Activated naive CD4-positive, alpha-beta T cell treated with anti-CD3 and anti-CD28 coated beads, Interleukin-2, amount 10 ng/mL, durations not matched to agents 7 days and 5 days (primary cell): ENCODE data around the gene GAD1.

Experiments used
- CTCF ChIA-PET: fragments of 350-600 bp; sonication (Branson Sonifier 250); formaldehyde crosslinking; loops from one replicate; lab custom pipeline; 2021; ENCODE audit warnings: antibody characterized with exemption; lab: Charles Lee
- DNase-seq: peaks from one replicate; pipeline ENCODE4 v3.0.0-alpha.2; 2020
- H3K27ac Mint-ChIP-seq: one replicate; pipeline ENCODE4 v1.8.0; 2021; ENCODE audit warnings: mild to moderate bottlenecking, moderate library complexity, mixed read lengths
- H3K27me3 Mint-ChIP-seq: one replicate; pipeline ENCODE4 v1.8.0; 2021; ENCODE audit warnings: mild to moderate bottlenecking, mixed read lengths
- H3K36me3 Mint-ChIP-seq: one replicate; pipeline ENCODE4 v1.8.0; 2021; ENCODE audit warnings: mixed read lengths
- H3K4me1 Mint-ChIP-seq: one replicate; pipeline ENCODE4 v1.8.0; 2021; ENCODE audit warnings: mixed read lengths
- H3K4me3 Mint-ChIP-seq: one replicate; pipeline ENCODE4 v1.8.0; 2021; ENCODE audit warnings: mild to moderate bottlenecking, moderate library complexity, mixed read lengths
- H3K9me3 Mint-ChIP-seq: one replicate; pipeline ENCODE4 v1.8.0; 2021; ENCODE audit warnings: mixed read lengths

The GAD1 gene

DNA sequence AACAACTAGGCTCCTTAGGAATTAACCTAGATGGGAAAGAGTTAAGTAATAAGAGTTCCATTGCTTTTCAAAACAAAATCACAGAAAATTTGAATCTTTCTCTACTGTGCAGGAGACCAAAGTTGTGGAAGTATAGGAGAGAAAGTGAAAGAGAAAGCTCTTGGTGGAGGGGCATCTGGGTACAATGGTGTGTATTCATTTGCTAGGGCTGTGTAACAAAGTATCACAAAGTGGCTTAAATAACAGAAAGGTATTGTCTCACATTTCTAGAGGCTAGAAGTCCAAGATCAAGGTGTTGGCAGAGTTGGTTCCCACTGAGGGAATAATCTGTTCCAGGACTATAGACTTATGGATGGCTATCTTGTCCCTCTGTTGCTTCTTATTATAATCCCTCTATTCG, 61.8 kb downstream of the GAD1 start:
- Mint-ChIP-seq H3K4me1 (peaks cover 17% of the 10 kb centered on the region), H3K4me3 (no peak overlapping the region), H3K27me3 (peaks cover 31% of the 10 kb centered on the region), H3K36me3 (no peaks in the 10 kb centered on the region), H3K27ac (peak overlapping the region; percentile 50), H3K9me3 (no peaks in the 10 kb centered on the region)
- no peak for DNase-seq
- CTCF ChIA-PET = interaction anchor here (1.1 to 1.4 kb wide), 2 partner anchors 9 to 50 kb away, joined by 3 to 4 read pairs; no protein-coding TSS in a partner anchor

DNA sequence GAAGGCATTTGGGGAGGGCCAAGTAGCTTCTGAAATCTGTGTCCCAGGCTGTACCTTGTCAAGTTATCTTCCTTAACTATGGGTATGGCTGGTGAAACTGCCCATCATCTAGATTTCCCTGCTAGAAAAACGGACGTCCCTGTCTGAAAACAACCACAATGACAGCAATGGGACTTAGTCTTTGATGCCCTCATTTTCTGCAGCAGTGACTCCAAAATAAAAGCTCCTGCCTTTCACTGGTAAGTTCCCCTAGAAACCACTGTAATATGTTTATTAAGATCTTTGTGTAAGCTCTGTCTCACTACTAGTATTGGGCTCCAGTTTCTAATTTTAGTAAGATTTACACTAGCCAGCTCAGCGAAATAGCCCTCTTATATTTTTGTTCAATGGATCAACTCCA, 65.2 kb downstream of the GAD1 start:
- Mint-ChIP-seq H3K4me3 (no peak overlapping the region), H3K4me1 (peaks cover 13% of the 10 kb centered on the region), H3K9me3 (no peaks in the 10 kb centered on the region), H3K36me3 (no peaks in the 10 kb centered on the region), H3K27ac (no peak overlapping the region), H3K27me3 (peaks cover 44% of the 10 kb centered on the region)
- CTCF ChIA-PET = interaction anchor here (1.5 kb wide), 1 partner anchor 8 kb away, joined by 4 read pairs; no protein-coding TSS in a partner anchor
- DNase-seq = no peak

- Mint-ChIP-seq H3K4me1 (peaks cover 13% of the 10 kb centered on the region), H3K36me3 (no peaks in the 10 kb centered on the region), H3K4me3 (no peak overlapping the region), H3K9me3 (no peaks in the 10 kb centered on the region), H3K27me3 (peaks cover 49% of the 10 kb centered on the region), H3K27ac (no peak overlapping the region)
- CTCF ChIA-PET = interaction anchor here (1.5 kb wide), 1 partner anchor 9 kb away, joined by 4 read pairs; no protein-coding TSS in a partner anchor
- DNase-seq = no peak
These were observed 66.1 kb downstream of the GAD1 start for GRCh38 chr2:170882758-170883157.

- Mint-ChIP-seq H3K9me3 (no peaks in the 10 kb centered on the region), H3K27ac (no peak overlapping the region), H3K4me3 (no peak overlapping the region), H3K4me1 (peaks cover 4% of the 10 kb centered on the region), H3K36me3 (no peaks in the 10 kb centered on the region), H3K27me3 (peaks cover 55% of the 10 kb centered on the region)
- no peak for DNase-seq
- CTCF ChIA-PET = interaction anchor here (3.0 kb wide), 1 partner anchor 11 kb away, joined by 12 read pairs; no protein-coding TSS in a partner anchor
These were observed 67.0 kb downstream of the GAD1 start for GRCh38 chr2:170883683-170884082.

- no peak overlapping the region for H3K4me3 Mint-ChIP-seq
- H3K9me3 Mint-ChIP-seq = no peaks in the 10 kb centered on the region
- peaks cover 47% of the 10 kb centered on the region for H3K27me3 Mint-ChIP-seq
- no peak for DNase-seq
- H3K27ac Mint-ChIP-seq = no peak overlapping the region
- CTCF ChIA-PET = interaction anchor here (1.6 to 3.0 kb wide), 2 partner anchors 12 to 43 kb away, joined by 5 to 12 read pairs; partner anchors contain the start of gene GORASP2
- H3K4me1 Mint-ChIP-seq = peaks cover under 1% of the 10 kb centered on the region
- no peaks in the 10 kb centered on the region for H3K36me3 Mint-ChIP-seq
These were observed 68.6 kb downstream of the GAD1 start for GRCh38 chr2:170885130-170885791.

DNA sequence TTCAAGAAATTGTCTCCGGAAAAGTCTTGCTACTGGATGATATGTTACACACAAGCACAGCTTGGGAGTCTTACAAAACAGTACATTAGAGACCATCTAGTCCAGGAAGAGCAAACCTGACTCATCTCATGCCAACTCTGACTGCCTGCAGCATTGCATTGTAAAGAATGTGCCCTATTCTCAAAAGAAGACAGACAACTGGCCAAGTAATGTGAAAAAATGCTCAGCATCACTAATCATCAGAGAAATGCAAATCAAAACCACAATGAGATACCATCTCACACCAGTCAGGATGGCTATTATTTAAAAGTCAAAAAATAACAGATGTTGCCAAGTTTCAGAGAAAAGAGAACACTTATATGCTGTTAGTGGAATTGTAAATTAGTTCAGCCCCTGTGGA, 69.7 kb downstream of the GAD1 start:
- peaks cover 45% of the 10 kb centered on the region for H3K27me3 Mint-ChIP-seq
- no peaks in the 10 kb centered on the region for H3K36me3 Mint-ChIP-seq
- H3K4me1 Mint-ChIP-seq = no peaks in the 10 kb centered on the region
- no peak overlapping the region for H3K27ac Mint-ChIP-seq
- no peaks in the 10 kb centered on the region for H3K9me3 Mint-ChIP-seq
- CTCF ChIA-PET = interaction anchor here (0.6 to 3.0 kb wide), 3 partner anchors 13 to 67 kb away, joined by 3 to 12 read pairs (median 5); partner anchors contain the start of gene GORASP2
- no peak overlapping the region for H3K4me3 Mint-ChIP-seq
- no peak for DNase-seq

- no peaks in the 10 kb centered on the region for H3K36me3 Mint-ChIP-seq
- peaks cover 38% of the 10 kb centered on the region for H3K27me3 Mint-ChIP-seq
- no peak overlapping the region for H3K27ac Mint-ChIP-seq
- DNase-seq = no peak
- H3K4me1 Mint-ChIP-seq = no peaks in the 10 kb centered on the region
- H3K4me3 Mint-ChIP-seq = no peak overlapping the region
- CTCF ChIA-PET = interaction anchor here (0.6 kb wide), 1 partner anchor 9 kb away, joined by 3 read pairs; no protein-coding TSS in a partner anchor
- no peaks in the 10 kb centered on the region for H3K9me3 Mint-ChIP-seq
These were observed 70.8 kb downstream of the GAD1 start for GRCh38 chr2:170887496-170887895.

- no peaks in the 10 kb centered on the region for H3K4me1 Mint-ChIP-seq
- peaks cover 34% of the 10 kb centered on the region for H3K27me3 Mint-ChIP-seq
- DNase-seq = no peak
- H3K4me3 Mint-ChIP-seq = no peak overlapping the region
- no peaks in the 10 kb centered on the region for H3K9me3 Mint-ChIP-seq
- CTCF ChIA-PET = no interaction called here
- no peak overlapping the region for H3K27ac Mint-ChIP-seq
- H3K36me3 Mint-ChIP-seq = no peaks in the 10 kb centered on the region
These were observed 71.2 kb downstream of the GAD1 start for GRCh38 chr2:170887896-170888295.

GRCh38 chr2:170891893-170892292, 75.2 kb downstream of the GAD1 start:
- Mint-ChIP-seq H3K4me1 (no peaks in the 10 kb centered on the region), H3K9me3 (no peaks in the 10 kb centered on the region), H3K36me3 (no peaks in the 10 kb centered on the region), H3K4me3 (no peak overlapping the region), H3K27me3 (peaks cover 14% of the 10 kb centered on the region), H3K27ac (no peak overlapping the region)
- CTCF ChIA-PET = interaction anchor here (1.8 kb wide), 1 partner anchor 19 kb away, joined by 12 read pairs; no protein-coding TSS in a partner anchor
- DNase-seq = no peak

DNA sequence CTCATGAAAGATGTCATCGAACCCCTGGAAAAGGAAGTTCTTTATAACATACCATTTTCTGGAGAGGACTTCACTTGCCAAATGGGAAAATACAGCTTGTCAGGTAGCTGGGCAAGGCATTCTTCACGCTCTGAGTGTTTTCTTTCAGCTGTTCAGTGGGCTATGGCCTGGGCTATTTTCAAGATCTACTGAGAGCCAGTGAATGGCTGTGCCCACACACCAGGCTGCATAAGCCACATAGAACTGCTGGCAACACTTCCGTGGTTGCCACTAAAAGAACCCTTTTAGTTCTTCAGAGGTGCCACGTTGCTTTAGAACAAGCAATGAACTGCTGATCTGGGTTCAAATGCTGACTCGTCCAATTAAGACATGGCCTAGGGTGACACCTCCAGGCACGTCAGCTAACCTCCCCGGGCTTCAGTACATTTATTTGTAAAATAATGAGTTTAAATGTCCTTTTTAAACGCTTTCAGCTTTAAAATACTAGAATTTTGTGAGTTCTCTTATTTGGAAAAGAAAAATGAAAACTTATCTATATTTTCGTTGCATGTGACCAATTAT, 75.8 kb downstream of the GAD1 start:
- H3K4me1 Mint-ChIP-seq = no peaks in the 10 kb centered on the region
- CTCF ChIA-PET = interaction anchor here (1.8 kb wide), 1 partner anchor 20 kb away, joined by 12 read pairs; no protein-coding TSS in a partner anchor
- no peaks in the 10 kb centered on the region for H3K9me3 Mint-ChIP-seq
- no peak overlapping the region for H3K27ac Mint-ChIP-seq
- no peaks in the 10 kb centered on the region for H3K36me3 Mint-ChIP-seq
- H3K4me3 Mint-ChIP-seq = no peak overlapping the region
- no peak for DNase-seq
- H3K27me3 Mint-ChIP-seq = peaks cover 11% of the 10 kb centered on the region

DNA sequence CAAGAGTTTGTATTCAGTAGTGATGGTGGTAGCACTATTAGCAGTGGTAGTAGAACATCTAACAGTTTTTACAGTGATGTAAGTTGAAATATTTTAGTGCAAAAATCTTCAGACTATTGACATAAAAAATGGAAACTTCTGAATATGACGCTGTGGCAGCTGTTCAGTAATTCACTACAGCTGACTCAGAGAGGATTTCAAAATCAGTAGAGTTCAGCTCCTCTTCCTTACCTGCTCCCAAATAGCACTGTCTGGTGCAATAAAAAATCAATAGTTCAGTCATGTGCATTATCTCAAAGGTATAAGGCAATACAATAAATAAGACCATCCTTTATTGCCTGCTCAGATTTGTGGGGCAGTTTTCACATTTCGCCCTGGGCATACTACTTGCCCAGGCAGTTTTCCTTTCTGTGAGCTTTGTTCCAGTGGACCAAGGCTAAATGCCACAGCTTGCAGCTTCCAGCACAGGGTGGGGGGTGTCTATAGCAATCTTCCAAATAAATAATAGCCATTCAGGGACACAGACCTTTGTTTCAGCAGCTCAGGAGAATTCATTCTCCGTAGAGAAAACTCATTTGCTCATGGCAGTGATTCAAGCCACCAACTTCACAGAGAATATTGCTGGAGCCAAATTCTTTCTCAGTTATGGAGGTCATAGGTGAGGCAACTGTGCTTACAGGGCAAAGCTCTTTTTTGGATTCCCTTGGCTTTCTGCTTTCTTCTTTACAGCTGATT, 78.5 kb downstream of the GAD1 start:
- DNase-seq = no peak
- CTCF ChIA-PET = interaction anchor here (0.9 kb wide), 1 partner anchor 332 kb away, joined by 3 read pairs; no protein-coding TSS in a partner anchor
- Mint-ChIP-seq H3K9me3 (no peaks in the 10 kb centered on the region), H3K4me3 (no peak overlapping the region), H3K27me3 (peaks cover 12% of the 10 kb centered on the region), H3K27ac (no peak overlapping the region), H3K36me3 (no peaks in the 10 kb centered on the region), H3K4me1 (no peaks in the 10 kb centered on the region)

GRCh38 chr2:170896622-170897021, 79.9 kb downstream of the GAD1 start:
- Mint-ChIP-seq H3K27ac (no peak overlapping the region), H3K27me3 (peaks cover 12% of the 10 kb centered on the region), H3K9me3 (no peaks in the 10 kb centered on the region), H3K36me3 (no peaks in the 10 kb centered on the region), H3K4me3 (no peak overlapping the region), H3K4me1 (no peaks in the 10 kb centered on the region)
- DNase-seq = no peak
- CTCF ChIA-PET = no interaction called here

DNA sequence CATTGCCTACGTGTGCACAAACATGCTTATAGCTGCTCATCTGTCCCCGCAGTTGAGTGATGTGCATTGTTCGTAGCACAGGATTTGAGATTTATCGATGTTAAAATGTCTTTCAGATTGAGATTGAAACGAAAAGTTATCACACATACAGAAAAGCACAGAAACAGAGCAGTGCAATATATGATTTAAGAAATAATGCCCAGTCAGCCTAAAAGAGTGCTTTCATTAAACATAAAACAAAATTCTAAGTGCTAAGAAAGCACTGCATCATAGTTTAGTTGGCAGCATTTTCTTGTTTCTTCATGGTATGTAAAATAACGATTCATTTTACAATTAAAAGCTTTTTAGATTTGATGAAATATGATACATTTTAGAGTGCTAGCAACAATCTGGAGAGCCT, 80.4 kb downstream of the GAD1 start:
- no peak overlapping the region for H3K4me3 Mint-ChIP-seq
- H3K27me3 Mint-ChIP-seq = peaks cover 13% of the 10 kb centered on the region
- DNase-seq = no peak
- no peaks in the 10 kb centered on the region for H3K4me1 Mint-ChIP-seq
- no peak overlapping the region for H3K27ac Mint-ChIP-seq
- CTCF ChIA-PET = interaction anchor here (0.7 kb wide), 1 partner anchor 1107 kb away, joined by 3 read pairs; no protein-coding TSS in a partner anchor
- H3K36me3 Mint-ChIP-seq = no peaks in the 10 kb centered on the region
- no peaks in the 10 kb centered on the region for H3K9me3 Mint-ChIP-seq

GRCh38 chr2:170905864-170906263, 89.2 kb downstream of the GAD1 start:
- peaks cover 14% of the 10 kb centered on the region for H3K9me3 Mint-ChIP-seq
- no peak overlapping the region for H3K27ac Mint-ChIP-seq
- peaks cover 15% of the 10 kb centered on the region for H3K27me3 Mint-ChIP-seq
- H3K36me3 Mint-ChIP-seq = peaks cover 2% of the 10 kb centered on the region
- no peaks in the 10 kb centered on the region for H3K4me1 Mint-ChIP-seq
- CTCF ChIA-PET = no interaction called here
- H3K4me3 Mint-ChIP-seq = no peak overlapping the region
- no peak for DNase-seq
